ENCODE measurements around the gene RGS5. TPM values are rescaled to one million over a fixed set of nuclear protein-coding genes. Genes with fewer than 3 reads are reported as not detected.

RGS5 gene
- total RNA-seq, 2 experiments from 2014 or later = 0.88 to 1.2 TPM

DNA sequence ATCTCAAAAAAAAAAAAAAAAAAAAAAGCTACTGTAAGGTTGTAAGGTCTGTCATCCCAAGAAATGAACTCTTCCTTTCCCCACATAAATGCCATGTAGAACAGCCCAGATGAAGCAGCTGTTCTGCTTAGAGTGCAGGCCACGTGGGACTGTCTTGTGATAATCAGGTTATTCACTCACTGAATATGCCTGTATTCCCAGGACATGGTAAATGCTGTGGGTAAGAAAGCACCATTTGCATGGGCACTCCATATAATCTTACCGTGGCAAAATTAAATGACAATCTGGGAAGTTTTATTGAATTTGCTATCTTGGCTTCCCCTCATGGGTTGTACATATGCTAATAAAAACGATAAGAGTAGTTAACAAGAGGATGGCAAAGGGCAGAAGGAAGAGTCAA, 13.8 kb downstream of the RGS5 start:
- Histone ChIP-seq H3K27ac (ENCODE audit: low read depth, low read length, poor library complexity, severe bottlenecking) (no peak overlapping the region), H3K4me2 (ENCODE audit: low read length) (no peak overlapping the region), H3K4me3 (ENCODE audit: low read depth, low read length, poor library complexity, severe bottlenecking) (no peak overlapping the region), H3K9me2 (ENCODE audit: insufficient read depth, low read length) (no peaks in the 10 kb centered on the region), H3K79me2 (ENCODE audit: insufficient read depth, low read depth, low read length) (no peaks in the 10 kb centered on the region), H3K9me3 (ENCODE audit: low read length) (no peaks in the 10 kb centered on the region), H3K36me3 (ENCODE audit: insufficient read depth, low read length) (no peaks in the 10 kb centered on the region), H2AFZ (ENCODE audit: low read length) (no peak overlapping the region), H3K4me1 (ENCODE audit: insufficient read depth, low read length, poor library complexity, severe bottlenecking) (no peaks in the 10 kb centered on the region), H4K20me1 (ENCODE audit: insufficient read depth, low read length) (no peaks in the 10 kb centered on the region)
- no TSS peak for BruUV-seq (replicated peaks)
- intact Hi-C loops (cut with micrococcal nuclease; ENCODE audit: unreplicated experiment) = no loop called here
- ChIA-PET POLR2A (interaction anchor here (1.2 kb wide), 1 partner anchor 11 kb away, joined by 4 read pairs; no protein-coding TSS in a partner anchor), CTCF (ENCODE audit: unreplicated experiment) (no interaction called here)
- TF ChIP-seq CTCF (conservative IDR thresholded peaks at IDR 0.05; ENCODE audit: low read length) = no peak
- no peak for TF ChIP-seq EZH2phosphoT487 (IDR thresholded peaks at IDR 0.05; ENCODE audit: borderline replicate concordance, low read depth, low read length)
- no peak for DNase-seq (ENCODE audit: low spot score)

- BruUV-seq (replicated peaks) = no TSS peak
- TF ChIP-seq CTCF (conservative IDR thresholded peaks at IDR 0.05; ENCODE audit: low read length) = no peak
- TF ChIP-seq EZH2phosphoT487 (IDR thresholded peaks at IDR 0.05; ENCODE audit: borderline replicate concordance, low read depth, low read length) = no peak
- Histone ChIP-seq H3K4me2 (ENCODE audit: low read length) (no peak overlapping the region), H3K4me3 (ENCODE audit: low read depth, low read length, poor library complexity, severe bottlenecking) (no peak overlapping the region), H3K4me1 (ENCODE audit: insufficient read depth, low read length, poor library complexity, severe bottlenecking) (no peaks in the 10 kb centered on the region), H3K79me2 (ENCODE audit: insufficient read depth, low read depth, low read length) (no peaks in the 10 kb centered on the region), H4K20me1 (ENCODE audit: insufficient read depth, low read length) (no peaks in the 10 kb centered on the region), H3K9me2 (ENCODE audit: insufficient read depth, low read length) (no peaks in the 10 kb centered on the region), H3K9me3 (ENCODE audit: low read length) (no peaks in the 10 kb centered on the region), H3K36me3 (ENCODE audit: insufficient read depth, low read length) (no peaks in the 10 kb centered on the region), H3K27ac (ENCODE audit: low read depth, low read length, poor library complexity, severe bottlenecking) (no peak overlapping the region), H2AFZ (ENCODE audit: low read length) (no peak overlapping the region)
- CTCF ChIA-PET (ENCODE audit: unreplicated experiment) = no interaction called here
- intact Hi-C loops (cut with micrococcal nuclease; ENCODE audit: unreplicated experiment) = no loop called here
- DNase-seq (ENCODE audit: low spot score) = no peak
- POLR2A ChIA-PET = interaction anchor here (0.6 to 1.2 kb wide), 2 partner anchors 10 to 25 kb away, joined by 3 to 4 read pairs; no protein-coding TSS in a partner anchor
Observed at GRCh38 chr1:163187849-163188248, 14.9 kb downstream of the RGS5 start.

DNA sequence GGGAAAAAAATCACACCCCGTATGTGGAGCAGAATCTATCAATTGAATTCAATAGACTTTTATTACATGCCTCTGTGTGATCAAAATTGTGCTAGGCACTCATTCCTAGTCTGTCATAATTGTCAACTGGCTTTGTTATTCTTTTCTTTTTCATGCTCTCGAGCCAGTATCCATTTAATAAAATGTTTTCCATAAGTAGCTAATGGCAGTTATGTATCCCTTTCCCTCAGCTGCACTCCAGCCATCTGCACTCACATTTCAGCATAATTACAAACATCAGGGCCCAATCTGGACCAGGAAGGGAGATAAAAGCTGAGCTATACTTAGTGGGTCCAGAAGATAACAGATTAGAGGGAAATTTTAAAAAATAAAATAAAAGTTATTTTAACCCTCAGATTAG, 15.9 kb downstream of the RGS5 start:
- POLR2A ChIA-PET = no interaction called here
- no peaks in the 10 kb centered on the region for H3K9me3 ChIP-seq (ENCODE audit: low read length)
- H3K27ac ChIP-seq (ENCODE audit: low read depth, low read length, poor library complexity, severe bottlenecking) = no peak overlapping the region
- H3K9me2 ChIP-seq (ENCODE audit: insufficient read depth, low read length) = no peaks in the 10 kb centered on the region
- TF ChIP-seq EZH2phosphoT487 (IDR thresholded peaks at IDR 0.05; ENCODE audit: borderline replicate concordance, low read depth, low read length) (no peak), CTCF (conservative IDR thresholded peaks at IDR 0.05; ENCODE audit: low read length) (no peak)
- CTCF ChIA-PET (ENCODE audit: unreplicated experiment) = no interaction called here
- DNase-seq (ENCODE audit: low spot score) = no peak
- no peaks in the 10 kb centered on the region for H3K4me1 ChIP-seq (ENCODE audit: insufficient read depth, low read length, poor library complexity, severe bottlenecking)
- H3K79me2 ChIP-seq (ENCODE audit: insufficient read depth, low read depth, low read length) = no peaks in the 10 kb centered on the region
- H4K20me1 ChIP-seq (ENCODE audit: insufficient read depth, low read length) = no peaks in the 10 kb centered on the region
- no peak overlapping the region for H3K4me2 ChIP-seq (ENCODE audit: low read length)
- BruUV-seq (replicated peaks) = no TSS peak
- H3K36me3 ChIP-seq (ENCODE audit: insufficient read depth, low read length) = no peaks in the 10 kb centered on the region
- no peak overlapping the region for H3K4me3 ChIP-seq (ENCODE audit: low read depth, low read length, poor library complexity, severe bottlenecking)
- intact Hi-C loops (cut with micrococcal nuclease; ENCODE audit: unreplicated experiment) = no loop called here
- H2AFZ ChIP-seq (ENCODE audit: low read length) = no peak overlapping the region

Data from OCI-LY7 (cell line).